Spinal cord (tissue), 10 donors: ENCODE measurements around the gene KRTAP5-4. TPM values are rescaled to one million over a fixed set of nuclear protein-coding genes. Genes with fewer than 3 reads are reported as not detected.
"Not testable (repeated sequence)": the region's sequence is repeated elsewhere in the genome, so short reads cannot be mapped to it uniquely, and the experiment has no call there.

ENCODE experiments used
- DNase-seq, 6 donors: peaks; one replicate each; pipeline versions ENCODE4 v3.0.0 to v3.0.0-alpha.2; 2013 to 2015; ENCODE audit warnings: low spot score in 6 of 6, low read depth in 4 of 6
- H3K27ac ChIP-seq: one replicate; pipeline ENCODE4 v1.5.1; 2013; ENCODE audit warnings: low read depth, low read length, control low read depth
- H3K27me3 ChIP-seq: one replicate; pipeline ENCODE4 v1.6.1; 2013; ENCODE audit warnings: low read length; ENCODE audit not compliant: control insufficient read depth, insufficient read depth
- H3K36me3 ChIP-seq: one replicate; pipeline ENCODE4 v1.6.1; 2013; ENCODE audit warnings: low read length; ENCODE audit not compliant: control insufficient read depth, insufficient read depth
- H3K4me1 ChIP-seq: one replicate; pipeline ENCODE4 v1.6.1; 2013; ENCODE audit warnings: low read length; ENCODE audit not compliant: control insufficient read depth, insufficient read depth
- H3K4me3 ChIP-seq: one replicate; pipeline ENCODE4 v1.5.1; 2013; ENCODE audit warnings: low read depth, low read length, control low read depth
- H3K9me3 ChIP-seq: one replicate; pipeline ENCODE4 v1.6.1; 2013; ENCODE audit warnings: low read length; ENCODE audit not compliant: control insufficient read depth, insufficient read depth
- WGBS: methylation state at CpG from one replicate; pipeline ENCODE4 v1.1.5; 2013; ENCODE audit warnings: missing lambda C conversion rate; ENCODE audit not compliant: insufficient coverage; 5-methylcytosine and 5-hydroxymethylcytosine counted together
- polyA plus RNA-seq, 2 donors: library from polyadenylated mRNA; unstranded; fragments of 120-200 nt; gene quantifications; one replicate each; pipeline ENCODE4 v1.2.1, GENCODE V29; 2013; ENCODE audit not compliant: insufficient read length in 2 of 2
- total RNA-seq, 2 donors: library from RNA; depleted of rRNA in 1 of 2; stranded (reverse); fragments of 120-200 nt in 1 of 2; fragments of >200 nt in 1 of 2; gene quantifications; one replicate each; pipeline versions ENCODE4 v1.2.3 to v1.2.4, GENCODE V29; 2013 to 2014
- donor health status: healthy.

KRTAP5-4 gene
- total and polyA plus RNA-seq, 4 donors = 0.32 TPM; not detected in 3

- 90% methylated on average over 32 of the region's 35 CpGs for WGBS
- Histone ChIP-seq H3K27me3 (peaks cover 7% of the 10 kb centered on the region), H3K4me1 (peaks cover 8% of the 10 kb centered on the region), H3K4me3 (no peak overlapping the region), H3K27ac (no peak overlapping the region), H3K36me3 (no peaks in the 10 kb centered on the region), H3K9me3 (no peaks in the 10 kb centered on the region)
- DNase-seq = no peak
Measured at GRCh38 chr11:1647901-1648652, 26.1 kb upstream of the KRTAP5-4 start.

DNA sequence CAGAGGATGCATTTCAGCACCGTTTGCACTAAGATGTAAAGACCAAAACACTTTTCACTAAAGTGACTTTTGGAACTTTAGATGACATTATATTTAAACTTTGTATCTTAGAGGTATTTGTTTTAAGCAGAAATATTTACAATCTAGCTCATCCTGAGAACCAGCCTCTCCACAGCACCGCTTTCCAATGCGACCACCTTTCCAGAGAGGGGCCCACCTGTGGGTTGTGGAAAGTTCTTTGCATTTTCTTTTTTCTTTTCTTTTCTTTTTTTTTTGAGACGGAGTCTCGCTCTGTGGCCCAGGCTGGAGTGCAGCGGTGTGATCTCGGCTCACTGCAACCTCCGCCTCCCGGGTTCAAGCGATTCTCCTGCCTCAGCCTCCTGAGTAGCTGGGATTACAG lies 24.6 kb upstream of the KRTAP5-4 start:
- not testable (repeated sequence) for H3K4me3 ChIP-seq, H3K9me3 ChIP-seq, H3K27me3 ChIP-seq, H3K4me1 ChIP-seq, H3K27ac ChIP-seq, DNase-seq, H3K36me3 ChIP-seq
- no CpG with 5 or more reads among the region's 10 CpGs for WGBS

DNA sequence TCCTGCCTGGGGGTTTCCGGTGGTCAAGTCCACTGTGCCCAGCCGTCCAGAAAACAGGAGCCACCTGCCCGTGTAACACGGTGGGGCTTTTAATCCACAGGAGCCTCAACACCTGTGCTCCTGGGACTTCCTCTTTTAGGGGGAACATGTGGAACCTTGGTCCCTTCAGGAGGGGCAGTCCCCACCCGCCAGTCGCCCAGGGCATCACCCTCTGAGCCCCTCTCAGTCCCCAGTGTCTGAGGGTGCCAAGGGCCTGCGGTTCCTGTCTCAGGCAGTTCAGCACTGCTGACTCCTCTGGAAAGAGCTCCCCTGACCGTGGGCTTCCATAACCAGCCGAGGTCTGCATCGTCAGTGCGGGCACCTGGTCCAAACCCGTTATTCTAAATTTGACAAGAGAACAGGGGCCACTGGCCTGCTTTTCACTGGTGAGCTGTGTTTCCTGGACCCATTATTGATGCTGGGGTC lies 23.5 kb upstream of the KRTAP5-4 start:
- H3K27me3 ChIP-seq = peaks cover 4% of the 10 kb centered on the region
- H3K9me3 ChIP-seq = no peaks in the 10 kb centered on the region
- H3K27ac ChIP-seq = no peak overlapping the region
- 85% methylated on average over 12 of the region's 12 CpGs for WGBS
- H3K36me3 ChIP-seq = no peaks in the 10 kb centered on the region
- DNase-seq = no peak
- no peak overlapping the region for H3K4me3 ChIP-seq
- no peaks in the 10 kb centered on the region for H3K4me1 ChIP-seq

GRCh38 chr11:1644601-1645356 lies 22.8 kb upstream of the KRTAP5-4 start:
- no peaks in the 10 kb centered on the region for H3K36me3 ChIP-seq
- H3K4me3 ChIP-seq = no peak overlapping the region
- H3K27ac ChIP-seq = no peak overlapping the region
- no peaks in the 10 kb centered on the region for H3K4me1 ChIP-seq
- H3K9me3 ChIP-seq = no peaks in the 10 kb centered on the region
- WGBS = 88% methylated on average over 12 of the region's 20 CpGs
- no peak for DNase-seq
- no peaks in the 10 kb centered on the region for H3K27me3 ChIP-seq

GRCh38 chr11:1643146-1643690 lies 21.3 kb upstream of the KRTAP5-4 start:
- Histone ChIP-seq H3K4me3 (no peak overlapping the region), H3K36me3 (no peaks in the 10 kb centered on the region), H3K27ac (no peak overlapping the region), H3K9me3 (no peaks in the 10 kb centered on the region), H3K27me3 (no peaks in the 10 kb centered on the region), H3K4me1 (peaks cover 3% of the 10 kb centered on the region)
- 91% methylated on average over 14 of the region's 20 CpGs for WGBS
- DNase-seq = no peak

DNA sequence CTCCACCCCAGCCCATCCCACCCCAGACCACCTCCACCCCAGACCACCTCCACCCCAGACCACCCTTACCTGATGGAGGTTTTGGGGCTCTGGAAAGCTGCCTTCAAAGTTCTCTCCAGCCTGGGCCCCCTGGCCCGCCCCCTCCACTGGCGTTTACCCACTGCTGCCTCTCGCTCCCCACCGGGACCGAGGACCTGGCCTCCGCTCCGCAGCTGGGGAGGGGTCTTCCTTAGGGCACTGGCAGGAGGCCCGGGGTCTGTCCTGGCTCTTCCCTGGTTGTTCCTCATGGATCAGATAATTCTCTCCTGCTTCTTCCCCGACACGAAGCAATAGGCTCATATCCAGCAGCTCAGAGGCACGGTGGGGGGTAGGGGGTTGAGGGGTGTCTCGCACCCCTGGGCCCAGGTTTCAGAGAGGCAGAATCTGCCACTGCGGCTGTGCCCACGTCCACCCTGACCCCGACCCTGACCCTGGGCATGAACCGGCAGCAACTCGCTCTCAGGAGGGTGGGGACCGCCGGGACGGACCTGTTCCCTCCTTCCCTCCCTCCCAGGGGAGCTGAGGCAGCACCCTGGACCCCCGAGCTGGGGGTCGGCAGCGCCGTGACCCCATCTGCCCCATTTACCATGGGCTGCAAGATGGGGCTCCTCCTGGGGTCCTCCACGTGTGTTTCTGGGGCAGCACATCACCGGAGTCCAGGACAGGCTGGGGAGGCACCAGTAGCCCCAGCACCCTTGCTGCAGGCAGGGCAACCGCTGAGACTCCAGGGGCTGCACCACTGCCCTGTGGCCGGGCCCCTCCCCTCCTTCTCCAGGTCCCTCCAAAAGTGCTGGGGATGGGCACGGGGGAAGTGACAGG lies 20.6 kb upstream of the KRTAP5-4 start:
- Histone ChIP-seq H3K4me1 (peaks cover 3% of the 10 kb centered on the region), H3K27ac (no peak overlapping the region), H3K9me3 (no peaks in the 10 kb centered on the region), H3K4me3 (no peak overlapping the region), H3K27me3 (no peaks in the 10 kb centered on the region), H3K36me3 (no peaks in the 10 kb centered on the region)
- 80% methylated on average over 20 of the region's 29 CpGs for WGBS
- no peak for DNase-seq

- H3K4me1 ChIP-seq = peaks cover 3% of the 10 kb centered on the region
- DNase-seq = no peak
- H3K4me3 ChIP-seq = no peak overlapping the region
- no peaks in the 10 kb centered on the region for H3K9me3 ChIP-seq
- no peaks in the 10 kb centered on the region for H3K27me3 ChIP-seq
- no peaks in the 10 kb centered on the region for H3K36me3 ChIP-seq
- WGBS = 92% methylated on average over 14 of the region's 15 CpGs
- H3K27ac ChIP-seq = no peak overlapping the region
Measured at GRCh38 chr11:1641096-1641495, 19.2 kb upstream of the KRTAP5-4 start.

DNA sequence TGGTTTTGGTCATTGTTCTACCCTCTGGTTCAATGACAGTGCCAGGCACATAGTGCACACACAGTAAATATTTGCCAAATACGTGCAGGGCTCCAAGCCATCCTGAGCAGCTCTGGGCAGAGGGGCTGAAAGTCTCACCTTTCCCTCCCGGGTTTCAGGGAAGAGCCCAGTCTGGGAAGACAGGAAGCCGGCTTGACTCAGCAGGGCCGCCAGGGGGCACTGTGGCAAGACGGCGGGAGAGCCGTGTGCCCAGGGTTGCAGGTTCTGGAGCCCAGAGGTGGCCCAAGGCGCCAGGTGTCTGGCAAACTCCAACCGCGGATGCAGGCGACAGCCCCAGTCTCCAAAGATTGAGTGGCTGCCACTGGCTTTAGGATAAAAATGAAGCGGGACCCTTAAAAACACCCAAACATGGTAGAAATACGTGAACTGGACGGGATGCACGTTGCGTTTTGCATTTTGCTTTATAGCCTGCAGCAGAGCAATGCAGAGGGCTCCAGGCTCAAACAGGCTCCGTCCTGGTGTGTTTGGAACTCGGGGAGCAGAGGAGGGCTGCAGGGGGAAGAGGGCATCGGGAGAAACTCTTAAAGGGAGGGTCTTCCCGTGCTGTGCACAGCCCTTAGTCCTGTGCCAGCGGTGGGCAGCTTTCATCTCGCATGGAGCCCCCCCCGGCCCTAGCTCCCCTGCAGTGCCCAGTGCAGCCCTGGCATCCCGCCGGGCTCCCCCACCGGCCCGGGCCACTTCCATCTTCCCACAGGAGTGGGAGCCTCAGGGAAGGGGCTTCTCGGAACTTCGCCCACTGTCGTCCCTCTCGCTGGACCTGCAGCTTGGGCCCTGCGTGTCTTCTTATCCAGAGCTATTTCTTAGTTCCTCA lies 18.4 kb upstream of the KRTAP5-4 start:
- Histone ChIP-seq H3K27me3 (no peaks in the 10 kb centered on the region), H3K27ac (no peak overlapping the region), H3K4me3 (no peak overlapping the region), H3K9me3 (no peaks in the 10 kb centered on the region), H3K4me1 (peaks cover 3% of the 10 kb centered on the region), H3K36me3 (no peaks in the 10 kb centered on the region)
- WGBS = 54% methylated on average over 30 of the region's 32 CpGs
- peak in 2 of 6 donors; percentile 27 to 65 for DNase-seq
